Endothelial cell of umbilical vein (primary cell): ENCODE results near the gene YARS1. TPM values are rescaled to one million over a fixed set of nuclear protein-coding genes. Genes with fewer than 3 reads are reported as not detected.

Experiments used
- BruUV-seq: library from RNA; stranded (reverse); fragments of 400-500 nt; replicated peaks from 2 replicates; lab custom pipeline; 2021; lab: Mats Ljungman, UMichigan
- CTCF ChIA-PET: fragments of 300-600, 350-600 bp; sonication (Branson Sonifier 250); formaldehyde crosslinking; loops from one replicate; lab custom pipeline; 2021; ENCODE audit warnings: antibody characterized with exemption, inconsistent platforms; lab: Charles Lee
- POLR2A ChIA-PET: fragments of 300-600, 350-600 bp; sonication (Branson Sonifier 250); formaldehyde crosslinking; loops from one replicate; lab custom pipeline; 2021; ENCODE audit warnings: antibody characterized with exemption, inconsistent platforms; lab: Charles Lee
- DNase-seq: peaks from one replicate; pipeline ENCODE4 v3.0.0-alpha.2; 2011; ENCODE audit warnings: low read depth, low spot score
- FAIRE-seq: peaks from 2 replicates; lab custom pipeline; 2011; peaks lifted over from hg19 to GRCh38; lab: Jason Lieb, UNC
- H2AFZ ChIP-seq: 2 replicates; pipeline ENCODE4 v1.6.0; 2012; ENCODE audit warnings: low read depth, low read length, control low read depth, inconsistent platforms
- H3K27ac ChIP-seq: 2 replicates; pipeline ENCODE4 v1.5.1; 2011; ENCODE audit warnings: low read depth, mild to moderate bottlenecking, control low read depth, low read length, moderate library complexity; ENCODE audit not compliant: insufficient read depth
- H3K27me3 ChIP-seq, 2 experiments: 2 replicates each; pipeline versions ENCODE4 v1.6.0 to v1.6.1; 2011; ENCODE audit warnings: low read length in 2 of 2, mixed read lengths in 1 of 2; ENCODE audit not compliant: control insufficient read depth in 2 of 2, insufficient read depth in 2 of 2
- H3K36me3 ChIP-seq, 2 experiments: 2 replicates in 1 of 2; 3 replicates in 1 of 2; pipeline ENCODE4 v1.5.1; 2011; ENCODE audit warnings: low read length in 2 of 2, mild to moderate bottlenecking in 1 of 2, moderate library complexity in 1 of 2; ENCODE audit not compliant: control insufficient read depth in 2 of 2, insufficient read depth in 2 of 2; ENCODE audit errors: extremely low read depth in 1 of 2
- H3K4me1 ChIP-seq: 3 replicates; pipeline ENCODE4 v1.5.1; 2011; ENCODE audit warnings: mild to moderate bottlenecking, low read length; ENCODE audit not compliant: control insufficient read depth, insufficient read depth; ENCODE audit errors: extremely low read depth
- H3K4me2 ChIP-seq: 2 replicates; pipeline ENCODE4 v1.6.1; 2011; ENCODE audit warnings: low read length, control low read depth, mixed read lengths; ENCODE audit not compliant: insufficient read depth
- H3K4me3 ChIP-seq, 3 experiments: fragments of 200-600 bp in 1 of 3; sonication (generic), shearing (Covaris generic) in 1 of 3; replicated peaks in 1 of 3; 2 replicates each; pipeline ENCODE4 v1.5.1; 2011 to 2016; ENCODE audit warnings: control low read depth in 3 of 3, low read length in 3 of 3, mild to moderate bottlenecking in 2 of 3, inconsistent platforms in 1 of 3, low read depth in 1 of 3, moderate library complexity in 1 of 3; ENCODE audit not compliant: insufficient read depth in 1 of 3
- H3K79me2 ChIP-seq: 2 replicates; pipeline ENCODE4 v1.6.0; 2012; ENCODE audit warnings: low read length, inconsistent platforms; ENCODE audit not compliant: control insufficient read depth, insufficient read depth
- H3K9ac ChIP-seq: replicated peaks from 2 replicates; pipeline ENCODE3; 2011; ENCODE audit warnings: low read length, control low read depth; ENCODE audit not compliant: insufficient read depth; ENCODE audit errors: extremely low read depth
- H3K9me1 ChIP-seq: replicated peaks from 3 replicates; pipeline ENCODE4 v1.6.0; 2011; ENCODE audit warnings: mild to moderate bottlenecking, low read length; ENCODE audit not compliant: control insufficient read depth, insufficient read depth; ENCODE audit errors: extremely low read depth
- H3K9me3 ChIP-seq: replicated peaks from 2 replicates; pipeline ENCODE4 v1.5.1; 2012; ENCODE audit warnings: low read length, inconsistent platforms; ENCODE audit not compliant: control insufficient read depth, insufficient read depth
- H4K20me1 ChIP-seq: replicated peaks from 2 replicates; pipeline ENCODE3; 2011; ENCODE audit warnings: mild to moderate bottlenecking, low read length; ENCODE audit not compliant: control insufficient read depth, insufficient read depth; ENCODE audit errors: extremely low read depth
- CTCF ChIP-seq, 2 donors: IDR thresholded peaks; 1 replicate in 1 of 2; 2 replicates in 1 of 2; pipeline ENCODE4 v1.5.1; 2011; ENCODE audit warnings: low read length in 2 of 2, mild to moderate bottlenecking in 2 of 2, moderate library complexity in 2 of 2, control low read depth in 1 of 2, inconsistent platforms in 1 of 2, low read depth in 1 of 2; ENCODE audit not compliant: insufficient read depth in 1 of 2; ENCODE audit errors: extremely low read depth in 1 of 2
- EZH2 ChIP-seq: IDR thresholded peaks from 2 replicates; pipeline ENCODE4 v1.6.1; 2012; ENCODE audit warnings: borderline replicate concordance, low read depth, mild to moderate bottlenecking, moderate library complexity, low read length, inconsistent platforms; ENCODE audit not compliant: severe bottlenecking
- FOS ChIP-seq: IDR thresholded peaks from 2 replicates; pipeline ENCODE4 v1.6.1; 2011; ENCODE audit warnings: mild to moderate bottlenecking, low read length, moderate library complexity, borderline replicate concordance; ENCODE audit not compliant: insufficient read depth
- GATA2 ChIP-seq: IDR thresholded peaks from 2 replicates; pipeline ENCODE4 v1.7.0; 2011; ENCODE audit warnings: low read depth, mild to moderate bottlenecking, moderate library complexity, mixed read lengths, low read length; ENCODE audit not compliant: insufficient read length, insufficient read depth
- JUN ChIP-seq: IDR thresholded peaks from 2 replicates; pipeline ENCODE4 v1.6.1; 2011; ENCODE audit warnings: borderline replicate concordance, low read depth; ENCODE audit not compliant: insufficient read length, insufficient read depth
- MAX ChIP-seq: IDR thresholded peaks from 2 replicates; pipeline ENCODE4 v1.6.1; 2011; ENCODE audit not compliant: insufficient read depth, insufficient read length
- MYC ChIP-seq: IDR thresholded peaks from one replicate; pipeline ENCODE4 v1.6.1; 2011; ENCODE audit warnings: mild to moderate bottlenecking, low read depth, low read length
- POLR2A ChIP-seq: IDR thresholded peaks from 2 replicates; pipeline ENCODE4 v1.6.1; 2012; ENCODE audit warnings: low read depth, mild to moderate bottlenecking, control low read depth, low read length
- POLR2AphosphoS5 ChIP-seq: IDR thresholded peaks from 2 replicates; pipeline ENCODE4 v1.6.1; 2012; ENCODE audit warnings: low read depth, mild to moderate bottlenecking, control low read depth, low read length, moderate library complexity; ENCODE audit not compliant: insufficient read depth
- dilution Hi-C: fragments of 300-500 bp; cut with MboI; formaldehyde crosslinking; loops from one replicate; pipeline ENCODE4 v1.15.0; 2019; ENCODE audit warnings: low sequenced_read_pairs; ENCODE audit not compliant: extremely low pct_ligation_motif_present
- intact Hi-C: fragments of 100-400 bp; cut with micrococcal nuclease; formaldehyde crosslinking; loops from one replicate; pipeline ENCODE4 v1.10.0; 2022
- polyA plus RNA-seq, 4 experiments: library from polyadenylated mRNA; depleted of rRNA in 3 of 4; stranded (reverse) in 3 of 4; unstranded in 1 of 4; fragments of >200 nt; gene quantifications; 2 replicates each; pipeline versions ENCODE4 v1.2.1 to v1.2.3, GENCODE V29; 2011 to 2012; ENCODE audit warnings: missing spikeins in 1 of 4
- total RNA-seq: library from RNA; stranded (reverse); gene quantifications from 2 replicates; pipeline ENCODE4 v1.2.3, GENCODE V29; 2021

YARS1 gene
- total and polyA plus RNA-seq, 2 donors (not counting 3 experiments of a cell fraction or from before 2014, with no cell fraction given): 38.2 to 144 TPM

GRCh38 chr1:32782086-32782485, 35.1 kb downstream of the YARS1 start:
- H3K9me3 ChIP-seq: no peaks in the 10 kb centered on the region
- no peak overlapping the region for H2AFZ ChIP-seq
- no peaks in the 10 kb centered on the region for H4K20me1 ChIP-seq
- H3K4me2 ChIP-seq: no peak overlapping the region
- no TSS peak for BruUV-seq
- H3K4me3 ChIP-seq: no peak overlapping the region
- H3K27ac ChIP-seq: peak overlapping the region; percentile 42
- intact Hi-C loops (no loop called here), dilution Hi-C loops (no loop called here)
- H3K9ac ChIP-seq: no peak overlapping the region
- ChIA-PET POLR2A (no interaction called here), CTCF (interaction anchor here (1.0 to 4.0 kb wide), 4 partner anchors 9 to 304 kb away, joined by 4 to 24 read pairs (median 12); no protein-coding TSS in a partner anchor)
- no peaks in the 10 kb centered on the region for H3K27me3 ChIP-seq
- no peaks in the 10 kb centered on the region for H3K9me1 ChIP-seq
- peaks cover 17 to 27% of the 10 kb centered on the region in 2 experiments for H3K36me3 ChIP-seq
- DNase-seq (peak; percentile 26), FAIRE-seq (peak; percentile 83)
- H3K79me2 ChIP-seq: no peaks in the 10 kb centered on the region
- H3K4me1 ChIP-seq: peaks cover 18% of the 10 kb centered on the region
- TF ChIP-seq MYC: no peak
- TF ChIP-seq FOS: peak; percentile 28

- no peak overlapping the region for H3K4me3 ChIP-seq
- peaks cover 17 to 27% of the 10 kb centered on the region in 2 experiments for H3K36me3 ChIP-seq
- H3K9ac ChIP-seq: no peak overlapping the region
- dilution Hi-C loops: no loop called here
- no peaks in the 10 kb centered on the region for H4K20me1 ChIP-seq
- TF ChIP-seq MYC (no peak), GATA2 (no peak), POLR2A (no peak), CTCF (IDR thresholded peaks at IDR 0.05; ENCODE audit: extremely low read depth in 1 of 2, insufficient read depth in 1 of 2, low read depth in 1 of 2, low read length in 2 of 2) (no peak), POLR2AphosphoS5 (no peak), JUN (no peak), FOS (no peak), MAX (no peak), EZH2 (no peak)
- peaks cover 16% of the 10 kb centered on the region for H3K4me1 ChIP-seq
- no peak overlapping the region for H2AFZ ChIP-seq
- H3K27ac ChIP-seq: no peak overlapping the region
- no TSS peak for BruUV-seq
- no peaks in the 10 kb centered on the region for H3K79me2 ChIP-seq
- H3K9me1 ChIP-seq: no peaks in the 10 kb centered on the region
- no peaks in the 10 kb centered on the region for H3K9me3 ChIP-seq
- CTCF ChIA-PET: interaction anchor here (3.4 to 4.0 kb wide), 2 partner anchors 7 to 69 kb away, joined by 18 to 24 read pairs; no protein-coding TSS in a partner anchor
- H3K4me2 ChIP-seq: no peak overlapping the region
- FAIRE-seq (no peak), DNase-seq (no peak)
- intact Hi-C loops: no loop called here
- no peaks in the 10 kb centered on the region for H3K27me3 ChIP-seq
- POLR2A ChIA-PET: no interaction called here
Observed at GRCh38 chr1:32780628-32781234, 36.4 kb downstream of the YARS1 start.
